ENCODE measurements around the gene KIRREL3.

Gene KIRREL3

DNA sequence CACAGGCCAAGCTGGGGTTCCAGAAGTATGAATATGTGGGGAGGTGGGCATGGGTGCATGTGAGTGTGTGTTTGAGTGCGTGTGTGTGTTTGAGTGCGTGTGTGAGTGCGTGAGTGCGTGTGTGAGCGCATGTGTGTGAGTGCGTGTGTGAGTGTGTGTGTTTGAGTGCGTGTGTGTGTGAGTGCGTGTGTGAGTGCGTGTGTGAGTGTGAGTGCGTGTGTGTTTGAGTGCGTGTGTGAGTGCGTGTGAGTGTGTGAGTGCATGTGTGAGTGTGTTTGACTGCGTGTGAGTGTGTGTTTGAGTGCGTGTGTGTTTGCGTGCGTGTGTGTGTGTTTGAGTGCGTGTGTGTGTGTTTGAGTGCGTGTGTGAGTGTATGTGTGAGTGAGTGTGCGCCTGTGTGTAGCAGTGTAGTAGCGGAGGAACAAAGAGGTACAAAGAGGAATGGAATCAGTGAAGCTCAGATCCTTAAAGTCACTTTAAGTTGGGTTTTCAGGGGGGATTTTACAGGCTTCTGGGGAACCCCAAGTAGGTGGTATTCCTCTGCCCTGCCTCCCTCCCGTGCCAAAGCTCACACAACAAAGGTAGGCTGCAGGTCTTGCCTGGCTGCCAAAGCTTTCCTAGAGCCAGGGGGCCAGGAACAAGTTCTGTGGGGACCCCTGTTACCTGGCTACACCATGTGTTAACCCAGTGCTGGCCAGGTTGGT, 137.1 kb downstream of the KIRREL3 start:
- DNase-seq, result no peak

- DNase-seq, result no peak
Observed at GRCh38 chr11:126862664-126863243, 137.8 kb downstream of the KIRREL3 start.

DNA sequence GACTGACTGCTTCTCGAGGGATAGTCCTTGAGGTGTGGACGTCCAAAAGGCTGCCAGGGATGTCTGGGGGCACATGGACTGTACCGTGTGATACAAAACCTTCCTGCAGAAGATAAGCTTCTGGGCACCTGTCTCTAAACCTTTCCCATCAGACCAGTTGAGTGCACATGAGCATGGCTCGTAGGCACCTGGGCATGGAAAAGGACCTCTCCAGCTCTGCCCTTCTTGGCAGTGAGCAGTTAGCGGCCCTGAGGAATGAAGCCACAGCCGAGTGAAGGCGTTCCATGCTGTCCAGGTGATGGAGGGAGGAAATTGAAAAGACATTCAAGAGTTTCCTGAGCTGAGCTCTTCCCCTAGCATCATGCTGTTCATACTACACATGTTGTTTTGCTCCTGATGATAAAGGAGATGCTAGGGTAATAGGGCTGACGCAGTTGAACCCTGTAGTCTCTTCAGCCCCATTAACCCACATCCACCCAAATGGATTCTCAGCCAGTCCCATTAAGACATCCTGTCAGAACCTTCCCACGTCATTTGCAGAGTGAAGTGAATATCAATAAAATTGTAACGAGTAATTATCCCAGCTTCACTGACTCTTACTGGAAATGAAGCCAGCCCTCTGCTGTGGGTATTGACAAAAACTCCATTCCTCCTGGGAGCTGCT, 138.6 kb downstream of the KIRREL3 start:
- no peak for DNase-seq

GRCh38 chr11:126857860-126858808, 142.4 kb downstream of the KIRREL3 start:
- no peak for DNase-seq

DNA sequence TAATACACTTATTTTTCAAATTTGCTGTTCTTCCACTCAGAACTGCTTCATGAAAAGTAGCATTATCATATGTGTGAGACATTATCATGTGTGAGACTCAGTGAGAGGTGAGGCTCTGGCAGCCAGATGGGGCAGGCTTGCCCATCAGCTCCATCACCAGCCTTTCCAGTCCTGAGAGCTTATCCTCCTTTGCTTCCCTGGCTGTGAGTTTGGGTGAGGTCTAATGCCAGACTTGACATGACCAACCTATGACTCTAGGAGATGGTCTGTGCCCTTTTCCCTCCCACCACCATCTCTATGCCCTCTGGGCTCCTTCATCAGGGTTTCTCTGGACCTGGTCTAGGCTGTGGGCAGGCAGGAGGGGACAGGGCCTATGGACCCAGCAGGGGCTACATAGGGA, 145.0 kb downstream of the KIRREL3 start:
- no peak for DNase-seq

DNA sequence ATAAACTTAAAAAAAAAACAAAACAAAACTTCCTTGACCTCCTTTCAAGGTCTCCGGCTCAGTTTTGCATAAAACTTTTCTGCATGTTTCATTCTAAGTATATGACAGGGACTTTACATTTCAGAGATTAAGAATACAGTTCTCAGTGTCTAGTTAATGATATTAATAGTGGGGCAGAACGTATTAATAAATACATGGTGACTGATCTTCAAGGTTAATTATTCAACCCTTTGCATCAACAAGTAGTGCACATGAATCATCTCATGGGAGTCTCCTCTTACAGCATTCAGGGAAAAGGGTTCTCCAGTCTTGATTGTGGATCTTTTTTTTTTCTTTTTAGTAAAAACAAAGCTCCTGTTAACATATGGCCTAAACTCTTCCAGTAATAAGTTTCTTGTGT, 146.8 kb downstream of the KIRREL3 start:
- no peak for DNase-seq

GRCh38 chr11:126844789-126845188, 155.8 kb downstream of the KIRREL3 start:
- DNase-seq, result no peak

DNA sequence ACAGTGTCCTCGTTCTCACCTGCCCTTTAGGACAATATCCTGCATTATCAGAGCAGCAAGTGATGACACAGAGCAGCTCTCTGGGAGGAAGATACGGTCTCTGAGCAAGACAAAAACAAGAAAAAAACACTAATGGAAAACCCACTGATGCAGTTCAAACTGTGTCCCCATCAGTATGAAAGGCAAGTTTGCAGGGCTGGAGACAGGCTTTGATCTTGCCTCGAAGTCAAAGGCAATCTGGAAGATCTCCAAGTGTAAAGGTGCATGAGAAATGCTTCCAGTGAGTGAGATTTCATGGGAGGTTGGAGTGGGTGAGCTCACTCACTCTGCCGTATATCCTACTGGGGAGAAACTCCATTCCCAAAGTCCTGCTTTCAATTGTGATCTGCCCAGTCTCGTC, 157.5 kb downstream of the KIRREL3 start:
- no peak for DNase-seq

DNA sequence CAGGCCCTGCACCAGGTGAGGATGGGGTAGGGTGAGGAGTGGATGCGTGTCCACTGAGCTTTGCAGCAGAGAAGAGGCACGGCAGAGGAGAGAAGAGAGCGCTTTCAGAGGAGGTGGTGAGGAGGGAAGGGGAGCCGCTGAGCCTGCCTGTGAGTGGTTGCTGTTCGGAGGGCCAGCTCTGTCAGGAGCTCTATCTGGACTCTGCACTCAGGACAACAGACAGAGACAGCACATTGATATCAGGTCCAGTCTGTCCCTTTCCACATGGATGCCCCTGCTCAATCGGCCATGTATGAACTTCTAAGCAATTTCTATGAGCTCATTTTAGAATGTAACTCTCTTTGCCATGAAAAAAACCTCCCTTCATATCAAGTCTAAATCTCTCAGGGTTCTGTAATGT, 158.6 kb downstream of the KIRREL3 start:
- DNase-seq, result no peak

- DNase-seq, result no peak
Observed at GRCh38 chr11:126840975-126841374, 159.6 kb downstream of the KIRREL3 start.

- DNase-seq, result no peak
Observed at GRCh38 chr11:126840201-126840886, 160.2 kb downstream of the KIRREL3 start.

- no peak for DNase-seq
Observed at GRCh38 chr11:126839496-126839895, 161.1 kb downstream of the KIRREL3 start.

DNA sequence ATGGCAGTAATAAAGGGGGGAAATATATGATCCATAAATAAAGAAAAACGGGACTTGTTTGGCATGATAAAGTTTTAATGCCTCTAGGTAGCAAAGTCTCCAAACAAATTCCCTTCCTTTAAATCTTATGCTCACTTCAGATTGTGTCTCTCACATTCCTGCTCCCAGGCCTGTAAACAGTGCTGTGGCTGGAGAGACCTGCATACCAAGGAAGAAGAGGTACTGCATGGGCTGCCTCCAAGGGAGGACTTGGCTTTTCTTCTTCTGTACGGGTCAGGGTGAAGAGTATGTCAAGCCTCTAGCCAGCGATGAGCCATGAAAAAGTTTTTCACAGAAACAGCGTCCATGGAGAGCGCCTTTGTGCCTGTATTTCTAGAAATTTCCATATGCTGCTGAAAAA, 161.8 kb downstream of the KIRREL3 start:
- no peak for DNase-seq

DNA sequence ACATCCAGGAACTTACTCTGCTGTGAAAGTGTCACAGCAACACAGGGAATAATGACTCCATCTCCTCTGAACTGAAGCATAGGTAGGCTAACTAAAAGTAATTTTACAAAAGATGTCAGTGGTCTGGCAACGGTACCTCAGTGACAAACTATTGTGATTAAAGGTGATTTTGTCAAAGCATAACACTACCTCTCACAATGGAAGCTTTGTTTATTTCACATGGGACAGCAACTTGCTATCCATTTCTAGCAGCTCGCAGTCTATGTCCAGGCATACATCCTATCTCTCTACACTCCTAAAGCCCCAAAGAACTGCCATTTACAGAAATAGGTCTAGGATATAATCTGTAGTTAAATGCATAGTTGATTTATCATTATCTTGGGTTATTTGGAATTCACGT, 163.0 kb downstream of the KIRREL3 start:
- DNase-seq, result no peak

GRCh38 chr11:126834573-126834972, 166.0 kb downstream of the KIRREL3 start:
- no peak for DNase-seq

GRCh38 chr11:126834149-126834548, 166.4 kb downstream of the KIRREL3 start:
- no peak for DNase-seq

DNA sequence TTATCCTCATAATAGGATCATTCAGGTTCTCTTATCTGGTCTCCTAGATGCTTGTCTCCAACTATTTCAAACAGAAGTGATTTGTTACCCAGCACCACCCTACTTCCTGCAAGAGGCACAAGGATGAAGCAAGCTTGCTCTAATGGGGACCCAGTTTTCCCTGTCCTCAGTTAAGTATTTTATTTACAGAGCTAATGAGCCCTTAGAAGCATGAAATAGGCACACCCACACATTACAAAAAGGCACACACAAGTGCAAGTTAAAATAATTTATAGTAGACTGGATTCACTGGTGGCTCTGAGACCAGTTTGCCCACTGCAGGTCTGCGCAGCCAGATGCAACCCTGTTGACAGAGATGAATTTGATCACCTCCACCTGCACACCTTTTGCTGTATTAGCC, 167.5 kb downstream of the KIRREL3 start:
- no peak for DNase-seq

- no peak for DNase-seq
Observed at GRCh38 chr11:126832387-126832786, 168.2 kb downstream of the KIRREL3 start.

DNA sequence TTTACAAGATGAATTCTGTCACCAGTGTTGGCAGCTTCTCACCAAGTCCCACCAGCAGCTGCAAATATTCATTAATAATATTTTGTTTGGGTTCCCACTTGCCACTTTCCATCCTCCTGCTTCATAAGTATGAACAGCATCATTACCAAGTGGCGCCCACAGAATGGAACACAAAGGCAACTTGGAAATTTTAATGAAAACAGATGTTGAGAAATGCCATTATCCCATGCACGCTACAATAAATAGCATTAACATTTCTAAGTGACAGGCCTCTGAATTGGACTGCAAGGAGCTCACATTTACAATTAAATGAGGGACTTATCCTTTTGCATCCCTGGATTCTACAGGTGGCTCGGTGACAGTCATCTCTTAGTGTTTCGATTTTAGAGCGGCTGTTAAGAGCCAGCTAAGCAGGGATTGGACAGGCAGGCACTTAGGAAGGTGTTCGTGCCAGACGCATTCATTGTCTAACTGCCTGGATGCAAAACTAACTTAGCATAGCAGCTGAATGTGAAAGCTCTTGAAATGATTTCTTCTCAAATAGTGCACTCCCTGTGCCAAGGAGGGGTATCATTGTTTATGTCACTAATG, 170.3 kb downstream of the KIRREL3 start:
- DNase-seq, result no peak

DNA sequence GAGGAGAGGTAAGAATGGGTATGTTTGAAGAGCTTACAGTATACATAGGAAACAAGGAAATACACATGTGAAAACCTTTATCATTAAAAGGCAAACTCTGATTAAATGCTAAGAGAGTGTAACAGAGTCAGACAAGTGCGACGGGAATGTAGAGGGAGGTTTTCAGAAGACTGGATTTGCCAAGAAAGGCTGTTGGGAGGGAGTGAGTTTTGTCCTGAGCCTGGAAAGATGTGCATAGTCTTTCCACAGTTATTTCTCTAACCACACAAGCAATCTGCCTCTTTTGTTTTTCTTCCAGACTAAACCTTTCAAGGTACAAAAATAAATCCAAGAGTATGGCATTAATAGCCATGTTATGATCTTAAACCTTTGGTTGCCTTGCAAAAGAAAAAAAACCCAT, 170.9 kb downstream of the KIRREL3 start:
- no peak for DNase-seq

DNA sequence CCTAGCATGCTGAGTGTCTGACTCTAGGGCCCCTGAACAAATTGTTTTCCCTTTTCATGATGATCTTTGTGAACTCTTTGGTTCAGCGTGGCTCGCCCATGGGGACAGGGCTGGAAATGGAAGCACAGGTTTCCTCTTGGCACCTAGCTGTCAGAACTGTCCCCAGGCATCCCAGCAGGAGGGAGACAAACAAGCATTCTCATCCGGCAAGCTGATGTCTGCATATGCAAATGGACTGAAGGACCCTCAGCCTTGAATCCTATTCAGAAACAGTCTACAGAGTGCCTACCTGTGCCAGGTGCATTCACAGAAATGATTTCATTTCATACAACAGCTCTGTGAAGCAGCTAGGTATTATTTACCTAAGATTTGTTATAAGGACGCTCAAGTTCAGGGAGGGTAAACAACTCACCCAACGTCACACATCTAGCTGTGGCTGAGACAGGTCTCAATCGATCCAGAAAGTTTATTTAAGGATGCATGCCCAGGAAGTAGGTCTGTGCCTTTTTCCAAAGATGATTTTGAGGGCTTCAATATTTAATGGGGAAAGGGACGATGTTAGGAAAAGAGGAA, 176.4 kb downstream of the KIRREL3 start:
- no peak for DNase-seq

- DNase-seq, result no peak
Observed at GRCh38 chr11:126823274-126823673, 177.3 kb downstream of the KIRREL3 start.
